B cell (primary cell): Measurements from ENCODE around the gene TMEM244. TPM values are rescaled to one million over a fixed set of nuclear protein-coding genes. Genes with fewer than 3 reads are reported as not detected.

ENCODE experiments used
- ATAC-seq: fragments of 200-7000 bp; cut with Tn5 transposase; one replicate; pipeline ENCODE4 v1.10.0; 2021; ENCODE audit warnings: low read depth, mild to moderate bottlenecking, moderate number of reproducible peaks, moderate library complexity
- CTCF ChIA-PET: fragments of 350-600 bp; sonication (Branson Sonifier 250); formaldehyde crosslinking; loops from one replicate; lab custom pipeline; 2021; ENCODE audit warnings: antibody characterized with exemption, inconsistent platforms; lab: Charles Lee
- POLR2A ChIA-PET: fragments of 350-600 bp; sonication (Branson Sonifier 250); formaldehyde crosslinking; loops from one replicate; lab custom pipeline; 2021; ENCODE audit warnings: antibody characterized with exemption; lab: Charles Lee
- DNase-seq: peaks from one replicate; pipeline ENCODE4 v3.0.0; 2013
- H2AFZ ChIP-seq: 2 replicates; pipeline ENCODE4 v1.6.1; 2012; ENCODE audit warnings: mild to moderate bottlenecking, low read depth, low read length; ENCODE audit not compliant: insufficient read depth, poor library complexity, severe bottlenecking
- H3K27ac ChIP-seq, 2 donors: 1 replicate in 1 of 2; 2 replicates in 1 of 2; pipeline ENCODE4 v1.5.1; 2012 to 2013; ENCODE audit warnings: low read length in 2 of 2, mild to moderate bottlenecking in 2 of 2, moderate library complexity in 1 of 2
- H3K27me3 ChIP-seq, 4 experiments: fragments of 200-600 bp in 1 of 4; sonication (generic) in 1 of 4; replicated peaks in 1 of 4; 1 replicate in 2 of 4; 2 replicates in 2 of 4; pipeline versions ENCODE4 v1.6.1 to v1.7.0; 2013 to 2016; ENCODE audit warnings: low read length in 3 of 4, mild to moderate bottlenecking in 2 of 4, mixed read lengths in 1 of 4, moderate library complexity in 1 of 4; ENCODE audit not compliant: insufficient read depth in 4 of 4, control insufficient read depth in 3 of 4; ENCODE audit errors: control extremely low read depth in 1 of 4
- H3K36me3 ChIP-seq, 2 experiments: replicated peaks in 1 of 2; 1 replicate in 1 of 2; 2 replicates in 1 of 2; pipeline versions ENCODE4 v1.6.1 to v1.7.1; 2013; ENCODE audit warnings: low read length in 1 of 2; ENCODE audit not compliant: insufficient read depth in 2 of 2, control insufficient read depth in 1 of 2; ENCODE audit errors: control extremely low read depth in 1 of 2, extremely low read depth in 1 of 2
- H3K4me1 ChIP-seq, 2 donors: fragments of 200-600 bp in 1 of 2; sonication (generic) in 1 of 2; 1 replicate in 1 of 2; 2 replicates in 1 of 2; pipeline versions ENCODE4 v1.5.1 to v1.6.1; 2013 to 2017; ENCODE audit warnings: low read length in 2 of 2; ENCODE audit not compliant: control insufficient read depth in 2 of 2, insufficient read depth in 2 of 2
- H3K4me2 ChIP-seq: replicated peaks from 2 replicates; pipeline ENCODE3; 2012; ENCODE audit warnings: mild to moderate bottlenecking, low read depth, low read length; ENCODE audit not compliant: poor library complexity, severe bottlenecking
- H3K4me3 ChIP-seq, 5 experiments: fragments of 200-600 bp in 1 of 5; sonication (generic) in 1 of 5; 1 replicate in 3 of 5; 2 replicates in 2 of 5; pipeline versions ENCODE4 v1.5.1 to v1.7.0; 2011 to 2016; ENCODE audit warnings: low read length in 4 of 5, mild to moderate bottlenecking in 4 of 5, low read depth in 2 of 5, control low read depth in 1 of 5, moderate library complexity in 1 of 5; ENCODE audit not compliant: insufficient read depth in 1 of 5; ENCODE audit errors: control extremely low read depth in 1 of 5, extremely low read depth in 1 of 5
- H3K79me2 ChIP-seq: fragments of 200-600 bp; sonication (generic); one replicate; pipeline ENCODE4 v1.6.0; 2016; ENCODE audit warnings: low read length; ENCODE audit not compliant: control insufficient read depth, insufficient read depth
- H3K9ac ChIP-seq: fragments of 200-600 bp; sonication (generic); 2 replicates; pipeline ENCODE4 v1.6.1; 2017; ENCODE audit warnings: mild to moderate bottlenecking, low read length, moderate library complexity
- H3K9me3 ChIP-seq, 3 donors: one replicate each; pipeline versions ENCODE4 v1.6.1 to v1.7.1; 2013; ENCODE audit warnings: low read length in 2 of 3; ENCODE audit not compliant: control insufficient read depth in 2 of 3, insufficient read depth in 1 of 3; ENCODE audit errors: control extremely low read depth in 1 of 3
- H4K20me1 ChIP-seq: 2 replicates; pipeline ENCODE4 v1.6.0; 2012; ENCODE audit warnings: mild to moderate bottlenecking, low read length; ENCODE audit not compliant: insufficient read depth, control insufficient read depth, poor library complexity, severe bottlenecking
- H3K27ac Mint-ChIP-seq: one replicate; pipeline ENCODE4 v1.8.0; 2021; ENCODE audit warnings: mixed read lengths
- H3K27me3 Mint-ChIP-seq: one replicate; pipeline ENCODE4 v1.8.0; 2021; ENCODE audit warnings: mixed read lengths
- H3K4me1 Mint-ChIP-seq: one replicate; pipeline ENCODE4 v1.8.0; 2021; ENCODE audit warnings: mixed read lengths
- H3K4me3 Mint-ChIP-seq: one replicate; pipeline ENCODE4 v1.8.0; 2021; ENCODE audit warnings: mixed read lengths
- H3K9me3 Mint-ChIP-seq: one replicate; pipeline ENCODE4 v1.8.0; 2022; ENCODE audit warnings: mixed read lengths; ENCODE audit not compliant: insufficient read depth
- CTCF ChIP-seq: fragments of 200-600 bp; IDR thresholded peaks from one replicate; pipeline ENCODE4 v1.8.0; 2022; ENCODE audit warnings: antibody characterized with exemption, mild to moderate bottlenecking
- EZH2 ChIP-seq: IDR thresholded peaks from 2 replicates; pipeline ENCODE4 v1.6.1; 2012; ENCODE audit warnings: borderline replicate concordance, low read depth, mild to moderate bottlenecking, moderate library complexity, low read length; ENCODE audit not compliant: insufficient read depth, poor library complexity, severe bottlenecking
- WGBS: methylation state at CpG from one replicate; pipeline ENCODE4 v1.1.5; 2013; ENCODE audit warnings: missing lambda C conversion rate; ENCODE audit not compliant: insufficient coverage; 5-methylcytosine and 5-hydroxymethylcytosine counted together
- intact Hi-C: fragments of 100-400 bp; cut with micrococcal nuclease; formaldehyde crosslinking; loops from one replicate; pipeline ENCODE4 v1.10.0; 2022
- polyA plus RNA-seq: library from polyadenylated mRNA; depleted of rRNA; stranded (reverse); fragments of >200 nt; gene quantifications from 2 replicates; pipeline ENCODE4 v1.2.3, GENCODE V29; 2012
- total RNA-seq, 2 donors: library from RNA; stranded (reverse); fragments of 120-200 nt in 1 of 2; gene quantifications; 1 replicate in 1 of 2; 2 replicates in 1 of 2; pipeline versions ENCODE4 v1.2.3 to v1.2.4, GENCODE V29; 2013 to 2022

TMEM244 gene
- total and polyA plus RNA-seq, 2 donors (not counting 1 experiment from before 2014, with no cell fraction given): not detected

DNA sequence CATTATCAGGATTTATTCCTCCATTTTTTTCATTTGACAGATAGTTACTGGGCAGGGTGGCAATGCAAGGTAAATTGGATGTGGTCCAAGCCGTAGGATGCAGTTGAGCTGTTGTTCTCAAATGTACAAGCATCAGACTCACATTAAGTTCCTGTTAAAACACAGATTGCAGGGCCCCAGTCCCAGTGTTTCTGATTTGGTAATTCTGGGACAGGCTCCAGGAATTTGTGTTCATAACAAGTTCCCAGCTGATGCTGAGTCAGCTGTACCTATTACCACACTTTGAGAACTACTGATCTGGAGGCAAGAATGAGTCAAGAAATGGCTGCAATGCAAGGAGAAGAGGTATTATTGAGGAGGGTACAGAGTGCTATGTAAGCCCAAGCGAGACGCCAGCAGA is 11.7 kb downstream of the TMEM244 start:
- Histone ChIP-seq H3K4me1 (no peaks in the 10 kb centered on the region), H3K27ac (no peak overlapping the region), H4K20me1 (no peaks in the 10 kb centered on the region), H3K4me2 (no peak overlapping the region), H2AFZ (no peak overlapping the region), H3K4me3 (no peak overlapping the region), H3K79me2 (no peaks in the 10 kb centered on the region), H3K27me3 (no peaks in the 10 kb centered on the region), H3K9ac (no peak overlapping the region), H3K9me3 (no peaks in the 10 kb centered on the region), H3K36me3 (no peaks in the 10 kb centered on the region)
- Mint-ChIP-seq H3K27me3 (no peaks in the 10 kb centered on the region), H3K4me3 (no peak overlapping the region), H3K4me1 (no peaks in the 10 kb centered on the region), H3K27ac (no peak overlapping the region), H3K9me3 (no peaks in the 10 kb centered on the region)
- DNase-seq (no peak), ATAC-seq (no peak)
- WGBS: no CpG with 5 or more reads among the region's 3 CpGs
- CTCF ChIA-PET: no interaction called here
- no peak for TF ChIP-seq EZH2
- TF ChIP-seq CTCF: no peak
- intact Hi-C loops: no loop called here
- POLR2A ChIA-PET: no interaction called here

DNA sequence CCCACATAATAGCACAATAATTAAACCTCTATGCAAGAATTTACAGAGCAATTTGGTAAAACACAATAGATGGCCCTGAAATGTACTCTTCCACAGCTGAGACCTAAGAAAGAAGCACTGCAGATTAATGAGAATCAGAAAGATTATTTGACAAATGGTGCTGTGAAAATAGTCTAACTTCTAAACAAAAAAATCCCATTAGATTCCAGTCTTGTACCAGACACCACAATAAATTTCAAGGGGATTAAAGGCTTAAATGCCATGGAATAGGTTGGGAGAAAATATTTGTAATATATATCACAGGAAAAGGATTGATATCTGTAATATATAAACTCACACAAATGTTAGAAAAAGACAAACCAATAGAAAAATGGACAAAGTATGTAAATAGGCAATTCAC is 14.4 kb downstream of the TMEM244 start:
- DNase-seq (no peak), ATAC-seq (no peak)
- no peaks in the 10 kb centered on the region for H3K27me3 ChIP-seq
- no peak overlapping the region for H3K4me3 ChIP-seq
- no peak overlapping the region for H3K4me2 ChIP-seq
- no peak overlapping the region for H3K27ac Mint-ChIP-seq
- no peaks in the 10 kb centered on the region for H3K4me1 ChIP-seq
- no peak overlapping the region for H3K9ac ChIP-seq
- H3K9me3 ChIP-seq: no peaks in the 10 kb centered on the region
- no peaks in the 10 kb centered on the region for H3K36me3 ChIP-seq
- no peaks in the 10 kb centered on the region for H3K9me3 Mint-ChIP-seq
- H3K27me3 Mint-ChIP-seq: peaks cover 8% of the 10 kb centered on the region
- intact Hi-C loops: no loop called here
- TF ChIP-seq CTCF (no peak), EZH2 (no peak)
- H3K4me3 Mint-ChIP-seq: no peak overlapping the region
- no peak overlapping the region for H3K27ac ChIP-seq
- no peaks in the 10 kb centered on the region for H3K79me2 ChIP-seq
- no peak overlapping the region for H2AFZ ChIP-seq
- ChIA-PET CTCF (no interaction called here), POLR2A (no interaction called here)
- H4K20me1 ChIP-seq: no peaks in the 10 kb centered on the region
- H3K4me1 Mint-ChIP-seq: no peaks in the 10 kb centered on the region
